Fibroblast of skin of scalp (primary cell): ENCODE results near the gene CASP8.
"Not testable (repeated sequence)": the region's sequence is repeated elsewhere in the genome, so short reads cannot be mapped to it uniquely, and the experiment has no call there.

Experiments
- DNase-seq: peaks from one replicate; pipeline ENCODE4 v3.0.0-alpha.2; 2013

Gene CASP8

GRCh38 chr2:201270293-201271001 is 10.1 kb downstream of the CASP8 start:
- no peak for DNase-seq

GRCh38 chr2:201271917-201272316 is 11.6 kb downstream of the CASP8 start:
- no peak for DNase-seq

GRCh38 chr2:201273330-201273983 is 13.1 kb downstream of the CASP8 start:
- no peak for DNase-seq

GRCh38 chr2:201275069-201275468 is 14.7 kb downstream of the CASP8 start:
- DNase-seq: no peak

- DNase-seq: no peak
Observed at GRCh38 chr2:201275990-201276389, 15.7 kb downstream of the CASP8 start.

DNA sequence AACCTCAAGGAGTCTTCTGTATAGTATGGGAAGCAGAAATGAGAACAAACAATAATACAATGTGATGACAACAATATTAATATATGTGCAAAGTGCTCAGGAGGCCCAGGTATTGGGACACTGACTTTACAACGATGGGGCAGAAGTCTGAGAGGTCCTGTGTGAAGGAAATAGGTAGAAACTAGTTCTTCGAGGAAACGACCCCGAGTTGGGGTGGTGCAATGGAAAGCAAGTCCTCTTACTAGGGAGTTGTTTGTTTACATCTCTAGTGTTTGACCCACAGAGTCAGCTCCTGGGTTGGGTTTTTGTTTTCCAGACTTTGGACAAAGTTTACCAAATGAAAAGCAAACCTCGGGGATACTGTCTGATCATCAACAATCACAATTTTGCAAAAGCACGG is 16.2 kb downstream of the CASP8 start:
- DNase-seq: no peak

DNA sequence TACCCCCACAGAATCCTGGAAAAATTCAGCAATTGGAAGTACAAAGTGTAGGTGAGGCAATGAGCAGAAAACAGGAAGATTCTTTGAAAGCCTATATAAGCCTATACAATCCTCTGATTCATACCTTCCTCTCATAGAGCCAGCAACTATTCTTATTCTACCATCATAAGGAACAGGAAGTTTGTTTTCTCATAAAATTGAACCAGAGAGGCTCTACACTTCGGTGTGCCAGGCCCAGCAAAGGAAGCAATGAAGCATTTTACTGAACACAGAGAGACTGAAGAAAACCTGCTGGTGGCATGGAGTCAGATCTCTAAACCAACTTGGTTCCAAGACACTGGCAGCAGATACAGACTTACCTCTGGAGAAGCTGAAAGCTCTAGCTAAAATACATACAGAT is 18.7 kb downstream of the CASP8 start:
- no peak for DNase-seq

- DNase-seq: no peak
Observed at GRCh38 chr2:201280191-201281040, 20.1 kb downstream of the CASP8 start.

- no peak for DNase-seq
Observed at GRCh38 chr2:201285499-201285898, 25.2 kb downstream of the CASP8 start.

GRCh38 chr2:201290457-201291148 is 30.3 kb downstream of the CASP8 start:
- not testable (repeated sequence) for DNase-seq

GRCh38 chr2:201298462-201299052 is 38.2 kb downstream of the CASP8 start:
- peak; percentile 26 for DNase-seq

GRCh38 chr2:201299929-201300328 is 39.6 kb downstream of the CASP8 start:
- DNase-seq: not testable (repeated sequence)

DNA sequence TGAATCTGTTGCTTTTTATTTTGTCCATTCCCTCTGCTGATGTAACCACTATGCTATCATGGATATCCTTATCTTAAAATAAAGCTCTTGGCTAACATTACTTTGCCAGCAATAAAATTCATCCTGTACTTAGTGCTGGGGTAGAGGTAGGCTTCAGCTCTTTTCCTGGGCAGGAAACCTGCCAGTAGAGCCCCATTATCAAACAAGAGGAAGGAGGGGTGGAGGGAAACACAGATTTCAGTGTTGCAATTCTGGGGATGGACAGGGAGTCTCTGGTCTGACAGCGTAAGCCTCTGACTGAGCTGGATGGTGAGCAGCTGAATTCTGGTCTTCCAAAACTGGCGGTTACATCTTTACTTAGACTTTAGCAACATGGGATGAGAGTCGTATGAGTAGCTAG is 47.5 kb downstream of the CASP8 start:
- no peak for DNase-seq

GRCh38 chr2:201308914-201309313 is 48.6 kb downstream of the CASP8 start:
- DNase-seq: no peak

DNA sequence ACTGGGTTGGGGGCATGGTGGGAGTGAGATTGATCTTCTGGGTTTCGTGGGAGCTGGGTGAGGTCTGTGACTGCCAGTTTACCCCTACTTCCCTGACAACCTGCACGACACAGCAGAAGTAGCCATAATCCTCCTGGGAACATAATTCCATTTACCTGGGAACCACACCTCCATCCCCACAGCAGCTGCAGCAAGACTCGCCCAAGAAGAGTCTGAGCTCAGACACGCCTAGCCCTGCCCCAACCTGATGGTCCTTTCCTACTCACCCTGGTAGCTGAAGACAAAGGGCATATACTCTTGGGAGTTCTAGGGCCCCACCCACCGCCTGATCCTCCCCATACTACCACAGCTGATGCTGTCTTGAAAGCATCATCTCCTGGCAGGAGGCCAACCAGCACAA is 53.0 kb downstream of the CASP8 start:
- DNase-seq: no peak

GRCh38 chr2:201319511-201319910 is 59.2 kb downstream of the CASP8 start:
- no peak for DNase-seq

DNA sequence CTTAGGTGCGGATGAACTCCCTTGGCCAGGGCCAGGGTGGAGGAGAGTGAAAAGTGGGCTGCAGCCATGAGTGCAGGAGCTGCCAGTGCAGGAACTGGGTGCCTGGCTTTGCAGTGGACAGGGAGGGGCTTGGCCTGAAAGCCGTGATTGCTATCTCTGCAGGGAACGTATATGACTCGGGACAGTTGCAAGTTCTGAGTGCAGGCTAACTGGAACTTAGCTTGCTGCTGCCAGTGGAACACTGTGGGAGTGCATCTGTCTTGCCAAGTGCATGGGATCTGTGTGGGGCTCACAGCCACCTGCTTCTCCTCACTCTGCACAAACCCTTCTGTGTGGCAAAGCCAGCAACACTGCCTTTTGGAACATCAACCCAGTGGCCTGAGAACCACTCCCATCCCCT is 59.9 kb downstream of the CASP8 start:
- no peak for DNase-seq

DNA sequence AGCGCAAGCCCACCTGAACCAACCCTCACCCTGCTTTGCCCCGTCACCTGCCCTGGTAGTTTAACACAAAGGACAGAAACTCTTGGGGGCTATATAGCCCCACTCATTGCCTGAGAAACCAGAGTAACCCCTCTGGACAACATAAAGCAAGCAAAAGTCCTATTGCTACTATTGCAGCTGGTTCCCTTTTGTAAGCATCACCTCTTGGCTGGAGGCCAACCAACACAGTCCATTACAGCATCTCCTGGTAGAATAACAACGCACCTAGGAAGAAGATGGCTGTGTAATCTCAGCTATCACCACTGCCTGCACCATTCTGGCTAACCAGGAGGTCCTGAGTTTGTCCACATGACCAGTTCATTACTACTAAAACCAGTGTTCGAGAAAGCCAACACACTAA is 60.4 kb downstream of the CASP8 start:
- DNase-seq: no peak

GRCh38 chr2:201322772-201323171 is 62.4 kb downstream of the CASP8 start:
- no peak for DNase-seq

GRCh38 chr2:201327678-201328077 is 67.3 kb downstream of the CASP8 start:
- no peak for DNase-seq

- DNase-seq: no peak
Observed at GRCh38 chr2:201329409-201329808, 69.1 kb downstream of the CASP8 start.
